AG09319 (cell line): ENCODE results near the gene RRAD.

Experiments
- DNase-seq: peaks from one replicate; pipeline ENCODE4 v3.0.0-alpha.2; 2010; ENCODE audit warnings: low read depth; ENCODE audit errors: extremely low read depth
- TF ChIP-seq, protein P1 (sequence below): IDR thresholded peaks from 2 replicates; pipeline ENCODE4 v1.5.1; 2011; ENCODE audit warnings: low read depth, mild to moderate bottlenecking, inconsistent platforms, low read length, moderate library complexity

Gene RRAD

DNA sequence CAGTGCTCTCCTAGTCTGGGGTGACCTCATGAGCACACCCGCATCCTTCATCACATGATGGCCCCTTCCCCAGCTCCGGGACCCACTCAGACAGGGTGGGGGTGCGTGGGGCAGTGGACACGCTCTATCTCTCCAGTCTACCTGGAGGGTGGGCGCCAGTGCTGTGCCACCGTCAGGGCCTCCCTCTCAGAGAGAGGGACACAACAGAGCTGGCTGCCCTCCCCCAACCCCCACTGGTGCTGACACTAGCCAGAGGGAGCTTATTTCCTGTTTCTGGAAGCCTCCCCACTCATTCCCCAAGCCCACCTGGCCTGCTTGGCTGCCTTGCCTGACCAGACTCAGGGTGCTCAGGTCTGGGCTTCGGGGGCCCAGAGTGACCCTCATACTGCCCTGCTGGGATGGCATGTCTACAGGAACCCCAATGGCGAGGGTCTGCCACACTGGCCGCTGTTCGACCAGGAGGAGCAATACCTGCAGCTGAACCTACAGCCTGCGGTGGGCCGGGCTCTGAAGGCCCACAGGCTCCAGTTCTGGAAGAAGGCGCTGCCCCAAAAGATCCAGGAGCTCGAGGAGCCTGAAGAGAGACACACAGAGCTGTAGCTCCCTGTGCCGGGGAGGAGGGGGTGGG is 18.2 kb upstream of the RRAD start:
- TF ChIP-seq, protein P1, sequence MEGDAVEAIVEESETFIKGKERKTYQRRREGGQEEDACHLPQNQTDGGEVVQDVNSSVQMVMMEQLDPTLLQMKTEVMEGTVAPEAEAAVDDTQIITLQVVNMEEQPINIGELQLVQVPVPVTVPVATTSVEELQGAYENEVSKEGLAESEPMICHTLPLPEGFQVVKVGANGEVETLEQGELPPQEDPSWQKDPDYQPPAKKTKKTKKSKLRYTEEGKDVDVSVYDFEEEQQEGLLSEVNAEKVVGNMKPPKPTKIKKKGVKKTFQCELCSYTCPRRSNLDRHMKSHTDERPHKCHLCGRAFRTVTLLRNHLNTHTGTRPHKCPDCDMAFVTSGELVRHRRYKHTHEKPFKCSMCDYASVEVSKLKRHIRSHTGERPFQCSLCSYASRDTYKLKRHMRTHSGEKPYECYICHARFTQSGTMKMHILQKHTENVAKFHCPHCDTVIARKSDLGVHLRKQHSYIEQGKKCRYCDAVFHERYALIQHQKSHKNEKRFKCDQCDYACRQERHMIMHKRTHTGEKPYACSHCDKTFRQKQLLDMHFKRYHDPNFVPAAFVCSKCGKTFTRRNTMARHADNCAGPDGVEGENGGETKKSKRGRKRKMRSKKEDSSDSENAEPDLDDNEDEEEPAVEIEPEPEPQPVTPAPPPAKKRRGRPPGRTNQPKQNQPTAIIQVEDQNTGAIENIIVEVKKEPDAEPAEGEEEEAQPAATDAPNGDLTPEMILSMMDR: no peak
- DNase-seq: no peak

DNA sequence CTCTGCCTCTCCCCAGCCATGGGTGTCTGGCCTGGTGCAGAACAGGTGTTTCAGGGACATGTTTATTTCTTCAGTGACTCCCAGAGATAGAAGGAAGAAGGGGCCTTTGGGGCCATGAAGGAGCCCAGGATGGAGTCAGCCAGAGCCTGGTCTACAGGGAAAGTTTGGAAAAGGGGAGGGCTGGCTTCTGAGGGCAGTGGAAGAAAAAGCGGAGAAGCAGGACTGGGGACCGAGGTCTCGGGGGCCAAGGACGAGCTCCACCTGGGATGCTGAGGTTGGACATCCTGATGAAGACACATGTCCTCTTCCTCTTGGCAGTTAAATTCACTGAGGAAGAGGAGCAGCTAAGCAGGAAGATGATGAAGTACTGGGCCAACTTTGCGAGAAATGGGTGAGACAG is 17.6 kb upstream of the RRAD start:
- TF ChIP-seq, protein P1: no peak
- DNase-seq: no peak

DNA sequence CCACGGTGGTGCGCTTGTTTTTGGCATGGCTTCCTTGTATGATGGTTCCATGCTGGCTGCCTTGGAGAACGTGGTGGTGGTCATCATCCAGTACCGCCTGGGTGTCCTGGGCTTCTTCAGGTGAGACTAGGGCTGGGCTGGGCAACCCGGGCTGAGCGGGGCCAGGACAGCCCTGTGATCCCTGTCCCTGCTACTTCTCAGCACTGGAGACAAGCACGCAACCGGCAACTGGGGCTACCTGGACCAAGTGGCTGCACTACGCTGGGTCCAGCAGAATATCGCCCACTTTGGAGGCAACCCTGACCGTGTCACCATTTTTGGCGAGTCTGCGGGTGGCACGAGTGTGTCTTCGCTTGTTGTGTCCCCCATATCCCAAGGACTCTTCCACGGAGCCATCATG is 14.9 kb upstream of the RRAD start:
- no peak for DNase-seq
- TF ChIP-seq, protein P1: no peak

DNA sequence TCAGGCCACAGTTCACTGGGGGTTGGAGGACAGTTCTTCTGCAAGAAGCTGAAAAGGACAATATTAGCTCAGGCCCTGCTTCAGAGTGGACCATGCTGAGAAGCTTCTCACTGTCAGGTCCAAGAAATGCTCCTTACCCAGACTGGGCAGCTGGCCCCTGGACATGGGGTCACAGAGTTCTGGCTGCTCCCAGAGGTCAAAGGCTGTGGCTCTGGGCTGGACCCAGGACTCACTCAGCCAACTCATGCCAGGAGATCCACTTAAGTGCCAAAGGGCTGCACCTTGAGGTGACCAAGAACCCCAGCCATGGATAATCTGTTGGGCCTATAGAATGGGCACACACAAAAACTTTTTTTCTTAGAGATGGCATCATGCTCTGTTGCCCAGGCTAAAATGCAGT is 14.0 kb upstream of the RRAD start:
- TF ChIP-seq, protein P1: no peak
- no peak for DNase-seq

DNA sequence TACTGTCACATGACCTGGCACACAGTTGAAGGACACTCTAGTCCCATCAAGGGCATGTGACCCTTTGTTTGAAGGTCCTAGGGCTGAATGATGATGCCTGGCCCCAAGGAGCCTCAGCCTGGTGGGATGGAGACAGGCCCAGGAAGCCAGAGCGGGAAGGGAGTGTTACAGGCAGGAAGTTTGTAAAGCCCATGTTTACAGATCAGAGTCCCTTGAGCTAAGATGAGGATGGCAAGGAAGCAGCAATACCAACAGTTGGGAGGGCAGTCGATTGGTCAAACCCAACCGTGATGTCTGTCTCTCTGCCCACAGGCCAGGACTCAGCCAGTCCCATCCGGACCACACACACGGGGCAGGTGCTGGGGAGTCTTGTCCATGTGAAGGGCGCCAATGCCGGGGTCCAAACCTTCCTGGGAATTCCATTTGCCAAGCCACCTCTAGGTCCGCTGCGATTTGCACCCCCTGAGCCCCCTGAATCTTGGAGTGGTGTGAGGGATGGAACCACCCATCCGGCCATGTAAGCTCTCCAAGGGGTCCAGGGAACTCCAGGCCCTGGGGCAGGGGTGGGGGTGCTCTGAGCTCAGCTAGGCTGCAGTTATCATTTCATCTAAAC is 12.5 kb upstream of the RRAD start:
- no peak for DNase-seq
- TF ChIP-seq, protein P1: no peak

DNA sequence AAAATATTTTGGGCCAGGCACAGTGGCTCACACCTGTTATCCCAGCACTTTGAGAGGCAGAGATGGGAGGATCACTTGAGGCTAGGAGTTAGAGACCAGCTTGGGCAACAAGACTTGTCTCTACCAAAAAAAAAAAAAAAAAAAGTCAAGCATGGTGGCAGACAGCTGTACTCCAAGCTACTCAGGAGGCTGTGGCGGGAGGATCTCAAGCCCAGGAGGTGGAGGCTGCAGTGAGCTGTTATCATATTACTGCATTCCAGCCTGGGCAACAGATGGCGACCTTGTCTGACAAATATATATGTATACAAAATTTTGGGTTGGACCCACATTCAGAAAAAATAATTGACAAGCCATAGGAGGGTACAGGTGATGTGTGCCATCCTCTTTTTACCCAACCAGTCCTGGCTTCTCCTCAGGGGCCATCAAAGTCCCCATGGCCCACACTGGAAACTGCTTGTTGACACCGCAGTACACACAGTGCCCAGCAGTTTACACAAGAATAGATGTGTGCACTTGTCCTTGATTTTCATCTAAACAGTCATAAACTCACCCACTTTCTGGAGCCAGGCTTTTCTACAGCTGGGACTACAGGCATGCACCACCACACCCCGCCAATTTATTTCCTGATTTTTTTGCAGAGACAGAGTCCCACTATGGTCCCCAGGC is 11.7 kb upstream of the RRAD start:
- TF ChIP-seq, protein P1: no peak

DNA sequence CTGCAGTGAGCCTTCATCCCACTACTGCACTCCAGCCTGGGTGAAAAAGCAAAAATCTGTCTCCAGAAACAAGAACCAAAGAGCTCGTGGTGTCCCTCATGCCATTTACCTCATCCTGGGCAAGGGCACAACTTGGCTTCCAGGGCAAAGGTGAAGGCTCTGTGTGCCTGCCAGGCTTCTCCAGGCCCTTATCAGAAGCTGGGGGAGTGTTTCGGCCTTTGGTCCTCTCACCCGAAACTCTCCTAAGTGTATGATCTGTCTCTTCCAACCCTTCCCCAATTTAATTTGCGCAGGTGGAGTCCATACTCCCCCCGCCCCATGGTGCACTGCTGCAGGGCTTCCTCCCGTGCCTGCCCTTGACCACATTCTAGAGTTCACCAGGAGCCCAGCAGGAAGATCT is 11.1 kb upstream of the RRAD start:
- TF ChIP-seq, protein P1: no peak
- DNase-seq: no peak

More for the DNA sequence above, 11.7 kb upstream of the RRAD start:
- DNase-seq: no peak
